WTC11 (cell line): Measurements from ENCODE around the gene GALNT12.

Experiments used
- ATF3 ChIP-seq: sonication (generic); formaldehyde crosslinking; conservative IDR thresholded peaks from 2 replicates; pipeline ENCODE4 v1.8.1; 2022; ENCODE audit warnings: mild to moderate bottlenecking, missing genetic modification reagents
- CBFB ChIP-seq: sonication (generic); formaldehyde crosslinking; IDR thresholded peaks from 2 replicates; pipeline ENCODE4 v1.8.1; 2022; ENCODE audit warnings: mild to moderate bottlenecking, low read depth, missing genetic modification reagents
- CTCF ChIP-seq: fragments of 200-600 bp; IDR thresholded peaks from 2 replicates; pipeline ENCODE4 v1.8.0; 2022; ENCODE audit warnings: antibody characterized with exemption
- ELF4 ChIP-seq: sonication (generic); formaldehyde crosslinking; IDR thresholded peaks from 2 replicates; pipeline ENCODE4 v1.8.1; 2022; ENCODE audit warnings: low read depth, mild to moderate bottlenecking, moderate library complexity, missing genetic modification reagents
- ETV6 ChIP-seq: sonication (generic); formaldehyde crosslinking; IDR thresholded peaks from 2 replicates; pipeline ENCODE4 v1.8.1; 2022; ENCODE audit warnings: mild to moderate bottlenecking, missing genetic modification reagents
- KAT7 ChIP-seq: sonication (generic); formaldehyde crosslinking; IDR thresholded peaks from 2 replicates; pipeline ENCODE4 v1.8.1; 2023; ENCODE audit warnings: missing genetic modification reagents, mild to moderate bottlenecking, borderline replicate concordance
- USF2 ChIP-seq: sonication (generic); formaldehyde crosslinking; IDR thresholded peaks from 2 replicates; pipeline ENCODE4 v1.8.1; 2023; ENCODE audit warnings: mild to moderate bottlenecking, missing genetic modification reagents, moderate library complexity

DNA sequence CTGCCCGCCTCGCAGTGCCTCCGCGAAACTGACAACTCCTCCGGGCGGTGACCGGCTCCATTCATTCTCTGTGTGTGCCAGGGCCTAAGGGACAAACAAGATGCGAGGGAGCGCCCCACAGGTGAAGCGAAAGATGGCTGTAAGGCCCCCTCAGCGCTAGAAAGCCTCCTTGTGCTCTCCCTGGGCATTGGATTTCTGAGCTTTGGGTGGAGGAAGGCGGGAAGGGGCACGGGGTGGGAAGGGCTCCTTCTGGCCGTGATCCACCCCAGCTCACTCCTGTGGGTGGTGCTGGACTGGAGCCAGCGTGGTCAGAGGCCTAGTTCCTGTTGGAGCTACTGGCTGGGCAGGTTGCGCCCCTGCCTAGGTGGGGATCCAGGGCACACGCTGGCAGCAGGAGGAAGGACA lies 943 bp downstream of the GALNT12 start:
- TF ChIP-seq CBFB (CRISPR knock-in tag) (no peak), USF2 (no peak), KAT7 (CRISPR knock-in tag) (no peak), ELF4 (CRISPR knock-in tag) (no peak), CTCF (no peak), ATF3 (CRISPR knock-in tag) (no peak), ETV6 (no peak)
